GM19467 (cell line): Measurements from ENCODE around the gene NVL.
"Not testable (repeated sequence)": the region's sequence is repeated elsewhere in the genome, so short reads cannot be mapped to it uniquely, and the experiment has no call there.

Experiments used
- ATAC-seq: cut with Tn5 transposase; IDR thresholded peaks from one replicate; pipeline ENCODE4 v1.9.1; 2021; ENCODE audit warnings: mild to moderate bottlenecking, moderate library complexity; ENCODE audit not compliant: unreplicated experiment

Gene NVL

GRCh38 chr1:224237119-224237881 lies 92.7 kb downstream of the NVL start:
- no peak for ATAC-seq

GRCh38 chr1:224235813-224236493 lies 94.0 kb downstream of the NVL start:
- ATAC-seq = no peak

GRCh38 chr1:224234017-224234416 lies 96.0 kb downstream of the NVL start:
- ATAC-seq = no peak

- no peak for ATAC-seq
Measured at GRCh38 chr1:224226849-224227502, 103.0 kb downstream of the NVL start.

- ATAC-seq = no peak
Measured at GRCh38 chr1:224223819-224224714, 105.9 kb downstream of the NVL start.

GRCh38 chr1:224219612-224220059 lies 110.3 kb downstream of the NVL start:
- ATAC-seq = no peak

GRCh38 chr1:224219011-224219611 lies 110.9 kb downstream of the NVL start:
- no peak for ATAC-seq

GRCh38 chr1:224217655-224218623 lies 112.0 kb downstream of the NVL start:
- ATAC-seq = no peak

- no peak for ATAC-seq
Measured at GRCh38 chr1:224216382-224216781, 113.6 kb downstream of the NVL start.

GRCh38 chr1:224213438-224214119 lies 116.4 kb downstream of the NVL start:
- no peak for ATAC-seq

- no peak for ATAC-seq
Measured at GRCh38 chr1:224212618-224213061, 117.3 kb downstream of the NVL start.

GRCh38 chr1:224211206-224211962 lies 118.6 kb downstream of the NVL start:
- no peak for ATAC-seq

- not testable (repeated sequence) for ATAC-seq
Measured at GRCh38 chr1:224205931-224206538, 123.9 kb downstream of the NVL start.

- no peak for ATAC-seq
Measured at GRCh38 chr1:224205438-224205840, 124.5 kb downstream of the NVL start.

- ATAC-seq = no peak
Measured at GRCh38 chr1:224203243-224204016, 126.5 kb downstream of the NVL start.

- no peak for ATAC-seq
Measured at GRCh38 chr1:224201853-224202252, 128.1 kb downstream of the NVL start.

- no peak for ATAC-seq
Measured at GRCh38 chr1:224201383-224201782, 128.6 kb downstream of the NVL start.
